ENCODE data around the gene CCDC188.

CCDC188 gene

GRCh38 chr22:20184501-20185165, 33.8 kb upstream of the CCDC188 start:
- DNase-seq = no peak

- no peak for DNase-seq
Observed at GRCh38 chr22:20183823-20184222, 33.0 kb upstream of the CCDC188 start.

GRCh38 chr22:20183101-20183500, 32.2 kb upstream of the CCDC188 start:
- no peak for DNase-seq

- DNase-seq = no peak
Observed at GRCh38 chr22:20182365-20182764, 31.5 kb upstream of the CCDC188 start.

- DNase-seq = no peak
Observed at GRCh38 chr22:20181884-20182236, 31.0 kb upstream of the CCDC188 start.

- no peak for DNase-seq
Observed at GRCh38 chr22:20181194-20181883, 30.5 kb upstream of the CCDC188 start.

- DNase-seq = no peak
Observed at GRCh38 chr22:20180640-20181039, 29.8 kb upstream of the CCDC188 start.

GRCh38 chr22:20180245-20180630, 29.4 kb upstream of the CCDC188 start:
- no peak for DNase-seq

GRCh38 chr22:20179455-20180244, 28.8 kb upstream of the CCDC188 start:
- no peak for DNase-seq

- no peak for DNase-seq
Observed at GRCh38 chr22:20178915-20179227, 28.0 kb upstream of the CCDC188 start.

GRCh38 chr22:20178075-20178914, 27.4 kb upstream of the CCDC188 start:
- no peak for DNase-seq

GRCh38 chr22:20177217-20177911, 26.5 kb upstream of the CCDC188 start:
- DNase-seq = no peak

GRCh38 chr22:20176421-20177085, 25.7 kb upstream of the CCDC188 start:
- no peak for DNase-seq

GRCh38 chr22:20175597-20175900, 24.7 kb upstream of the CCDC188 start:
- DNase-seq = no peak

GRCh38 chr22:20174785-20175596, 24.1 kb upstream of the CCDC188 start:
- DNase-seq = no peak

- DNase-seq = no peak
Observed at GRCh38 chr22:20173772-20174171, 22.9 kb upstream of the CCDC188 start.

- no peak for DNase-seq
Observed at GRCh38 chr22:20173246-20173645, 22.4 kb upstream of the CCDC188 start.

GRCh38 chr22:20172141-20172613, 21.3 kb upstream of the CCDC188 start:
- no peak for DNase-seq

GRCh38 chr22:20171288-20172140, 20.7 kb upstream of the CCDC188 start:
- no peak for DNase-seq

GRCh38 chr22:20170170-20170569, 19.3 kb upstream of the CCDC188 start:
- DNase-seq = no peak
